ENCODE measurements around the gene CLDN34.

DNA sequence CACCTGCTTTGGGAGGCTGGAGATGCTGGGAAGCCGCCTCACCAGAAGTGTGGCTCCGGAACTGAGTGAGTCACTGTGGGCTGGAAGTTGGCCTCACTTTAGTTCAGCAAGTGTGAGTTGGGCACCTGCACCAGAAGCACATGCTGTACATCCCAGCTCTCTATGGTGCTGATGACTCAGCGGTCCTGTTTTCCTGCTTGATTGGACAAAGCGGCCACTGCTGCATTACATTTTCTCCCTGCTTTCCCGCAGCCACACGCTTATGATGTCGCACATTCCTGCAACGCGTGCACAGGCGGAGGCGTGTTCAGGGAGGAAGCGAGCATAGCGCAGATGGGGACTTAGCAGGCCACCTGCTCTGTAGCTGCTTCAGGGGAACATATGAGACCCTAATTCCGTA is 26.7 kb upstream of the CLDN34 start:
- TF ChIP-seq ZNF792 (CRISPR knock-in tag; IDR thresholded peaks at IDR 0.05), result no peak
- no peak for TF ChIP-seq NFE2 (CRISPR knock-in tag; IDR thresholded peaks at IDR 0.05)
- TF ChIP-seq SRSF4 (IDR thresholded peaks at IDR 0.05; ENCODE audit: low read depth, low read length, poor library complexity, severe bottlenecking), result no peak
- no peak for TF ChIP-seq HNRNPK (IDR thresholded peaks at IDR 0.05; ENCODE audit: low read depth, low read length, poor library complexity, severe bottlenecking)
- TF ChIP-seq SAP130 (CRISPR knock-in tag; IDR thresholded peaks at IDR 0.05; ENCODE audit: low read depth), result no peak
- no peak for TF ChIP-seq REST (IDR thresholded peaks at IDR 0.05; ENCODE audit: borderline replicate concordance in 1 of 2, low read depth in 1 of 2, low read length in 2 of 2)
- TF ChIP-seq, protein P1, sequence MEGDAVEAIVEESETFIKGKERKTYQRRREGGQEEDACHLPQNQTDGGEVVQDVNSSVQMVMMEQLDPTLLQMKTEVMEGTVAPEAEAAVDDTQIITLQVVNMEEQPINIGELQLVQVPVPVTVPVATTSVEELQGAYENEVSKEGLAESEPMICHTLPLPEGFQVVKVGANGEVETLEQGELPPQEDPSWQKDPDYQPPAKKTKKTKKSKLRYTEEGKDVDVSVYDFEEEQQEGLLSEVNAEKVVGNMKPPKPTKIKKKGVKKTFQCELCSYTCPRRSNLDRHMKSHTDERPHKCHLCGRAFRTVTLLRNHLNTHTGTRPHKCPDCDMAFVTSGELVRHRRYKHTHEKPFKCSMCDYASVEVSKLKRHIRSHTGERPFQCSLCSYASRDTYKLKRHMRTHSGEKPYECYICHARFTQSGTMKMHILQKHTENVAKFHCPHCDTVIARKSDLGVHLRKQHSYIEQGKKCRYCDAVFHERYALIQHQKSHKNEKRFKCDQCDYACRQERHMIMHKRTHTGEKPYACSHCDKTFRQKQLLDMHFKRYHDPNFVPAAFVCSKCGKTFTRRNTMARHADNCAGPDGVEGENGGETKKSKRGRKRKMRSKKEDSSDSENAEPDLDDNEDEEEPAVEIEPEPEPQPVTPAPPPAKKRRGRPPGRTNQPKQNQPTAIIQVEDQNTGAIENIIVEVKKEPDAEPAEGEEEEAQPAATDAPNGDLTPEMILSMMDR (CRISPR knock-in tag; IDR thresholded peaks at IDR 0.05), result no peak
- no peak for TF ChIP-seq ZNF530 (CRISPR knock-in tag; IDR thresholded peaks at IDR 0.05; ENCODE audit: low read depth)
- no peak for TF ChIP-seq CEBPB (IDR thresholded peaks at IDR 0.05; ENCODE audit: borderline replicate concordance, low read depth, low read length)
